ENCODE measurements around the gene PRPF38B. TPM values are rescaled to one million over a fixed set of nuclear protein-coding genes. Genes with fewer than 3 reads are reported as not detected.
"Not testable (repeated sequence)": the region's sequence is repeated elsewhere in the genome, so short reads cannot be mapped to it uniquely, and the experiment has no call there.

PRPF38B gene
- total and polyA plus RNA-seq, 9 of the 15 experiments (the other 6 are each of a cell fraction or from before 2014, with no cell fraction given), result 25.3 to 85.5 (median 66.4) TPM

DNA sequence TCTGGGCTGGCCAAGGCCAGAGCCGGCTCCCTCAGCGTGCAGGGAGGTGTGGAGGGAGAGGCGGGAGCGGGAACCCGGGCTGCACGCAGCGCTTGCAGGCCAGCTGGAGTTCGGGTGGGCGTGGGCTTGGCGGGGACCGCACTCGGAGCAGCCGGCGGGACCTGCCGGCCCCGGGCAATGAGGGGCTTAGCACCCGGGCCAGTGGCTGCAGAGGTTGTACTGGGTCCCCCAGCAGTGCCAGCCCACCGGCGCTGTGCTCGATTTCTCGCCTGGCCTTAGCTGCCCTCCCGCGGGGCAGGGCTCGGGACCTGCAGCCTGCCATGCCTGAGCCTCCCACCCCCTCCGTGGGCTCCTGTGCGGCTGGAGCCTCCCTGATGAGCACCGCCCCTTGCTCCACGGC lies 24.7 kb upstream of the PRPF38B start:
- FAIRE-seq; H3K36me3 ChIP-seq (ENCODE audit: control insufficient read depth, insufficient read depth, low read length); H3K27me3 ChIP-seq (ENCODE audit: control insufficient read depth in 2 of 2, insufficient read depth in 2 of 2, low read length in 2 of 2); DNase-seq (ENCODE audit: extremely low read depth in 1 of 4, low spot score in 3 of 4); intact Hi-C loops (cut with micrococcal nuclease); H3K9me1 ChIP-seq (ENCODE audit: control insufficient read depth, insufficient read depth, low read length); ATAC-seq; H3K79me2 ChIP-seq (ENCODE audit: control insufficient read depth, insufficient read depth, low read length); H3K9ac ChIP-seq (ENCODE audit: insufficient read depth in 1 of 2, low read depth in 2 of 2, low read length in 2 of 2); H3K4me1 ChIP-seq (replicated peaks in 1 of 2; ENCODE audit: control insufficient read depth in 2 of 2, insufficient read depth in 2 of 2, low read length in 2 of 2); H3K9me3 ChIP-seq (replicated peaks; ENCODE audit: control insufficient read depth, insufficient read depth, low read depth, low read length); H3K27ac ChIP-seq (ENCODE audit: extremely low read depth, low read depth, low read length); H3K4me3 ChIP-seq; BruUV-seq (replicated peaks); H4K20me1 ChIP-seq (replicated peaks; ENCODE audit: control insufficient read depth, insufficient read depth, low read length); in situ Hi-C loops (cut with MboI); H2AFZ ChIP-seq (ENCODE audit: low read depth, low read length); H3K4me2 ChIP-seq (ENCODE audit: insufficient read depth, low read length); CTCF ChIA-PET (ENCODE audit: low intra/inter-chr PET ratio): not testable (repeated sequence)
- WGBS (ENCODE audit: insufficient coverage, low coverage, missing lambda C conversion rate), result 93% methylated on average over 12 of the region's 28 CpGs
- POLR2A ChIA-PET, result interaction anchor here (0.5 to 0.6 kb wide), 3 partner anchors 36 to 75 kb away, joined by 3 to 4 read pairs (median 3); no protein-coding TSS in a partner anchor

DNA sequence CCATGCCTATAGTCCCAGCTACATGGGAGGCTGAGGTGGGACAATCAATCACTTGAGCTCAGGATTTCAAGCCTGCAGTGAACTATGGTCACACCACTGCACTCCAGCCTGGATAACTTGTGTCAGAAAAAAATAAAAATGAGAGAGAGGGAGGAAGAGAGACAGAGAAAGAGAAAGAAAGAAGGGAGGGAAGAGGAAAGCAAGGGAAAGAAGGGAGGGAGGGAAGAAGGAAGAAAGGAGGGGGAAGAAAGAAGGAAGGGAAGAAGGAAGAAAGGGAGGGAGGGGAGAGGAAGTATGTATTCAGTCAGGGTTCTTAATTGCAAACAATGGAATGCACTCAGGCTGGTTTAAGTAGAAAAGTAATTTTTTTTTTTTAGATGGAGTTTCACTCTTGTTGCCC lies 23.3 kb upstream of the PRPF38B start:
- DNase-seq (ENCODE audit: extremely low read depth in 1 of 4, low spot score in 3 of 4) (no peak), ATAC-seq (no peak), FAIRE-seq (no peak)
- no peak overlapping the region for H3K4me3 ChIP-seq
- no peak overlapping the region for H3K9ac ChIP-seq (ENCODE audit: insufficient read depth in 1 of 2, low read depth in 2 of 2, low read length in 2 of 2)
- no peaks in the 10 kb centered on the region for H3K4me1 ChIP-seq (replicated peaks in 1 of 2; ENCODE audit: control insufficient read depth in 2 of 2, insufficient read depth in 2 of 2, low read length in 2 of 2)
- H2AFZ ChIP-seq (ENCODE audit: low read depth, low read length), result no peak overlapping the region
- H3K27me3 ChIP-seq (ENCODE audit: control insufficient read depth in 2 of 2, insufficient read depth in 2 of 2, low read length in 2 of 2), result no peaks in the 10 kb centered on the region
- no peaks in the 10 kb centered on the region for H3K79me2 ChIP-seq (ENCODE audit: control insufficient read depth, insufficient read depth, low read length)
- no peaks in the 10 kb centered on the region for H3K9me1 ChIP-seq (ENCODE audit: control insufficient read depth, insufficient read depth, low read length)
- no peak overlapping the region for H3K27ac ChIP-seq (ENCODE audit: extremely low read depth, low read depth, low read length)
- ChIA-PET POLR2A (interaction anchor here (1.7 kb wide), 1 partner anchor 108 kb away, joined by 4 read pairs; the partner anchor contains the start of gene EEIG2), CTCF (ENCODE audit: low intra/inter-chr PET ratio) (no interaction called here)
- no peak overlapping the region for H3K4me2 ChIP-seq (ENCODE audit: insufficient read depth, low read length)
- BruUV-seq (replicated peaks), result no TSS peak
- TF ChIP-seq LARP7 (IDR thresholded peaks at IDR 0.05) (peak; percentile 67; the same call in 1 of the 2 replicates), MCM7 (IDR thresholded peaks at IDR 0.05) (0 out of 4 replicates have a peak, but pooled peaks of 1 of the 2 experiments have one; percentile 53), ZNF512 (tag; IDR thresholded peaks at IDR 0.05) (peak; percentile 80; the same call in 1 of the 2 replicates), EHMT2 (IDR thresholded peaks at IDR 0.05) (0 out of 2 replicates have a peak, but pooled peaks have one; percentile 15), TCF7 (IDR thresholded peaks at IDR 0.05; ENCODE audit: borderline replicate concordance) (no peak), HLTF (IDR thresholded peaks at IDR 0.05) (0 out of 2 replicates have a peak, but pooled peaks have one; percentile 43)
- TF ChIP-seq, protein P1, sequence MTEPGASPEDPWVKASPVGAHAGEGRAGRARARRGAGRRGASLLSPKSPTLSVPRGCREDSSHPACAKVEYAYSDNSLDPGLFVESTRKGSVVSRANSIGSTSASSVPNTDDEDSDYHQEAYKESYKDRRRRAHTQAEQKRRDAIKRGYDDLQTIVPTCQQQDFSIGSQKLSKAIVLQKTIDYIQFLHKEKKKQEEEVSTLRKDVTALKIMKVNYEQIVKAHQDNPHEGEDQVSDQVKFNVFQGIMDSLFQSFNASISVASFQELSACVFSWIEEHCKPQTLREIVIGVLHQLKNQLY (CRISPR knock-in tag; conservative IDR thresholded peaks at IDR 0.05), result no peak
- TF ChIP-seq, protein P2, sequence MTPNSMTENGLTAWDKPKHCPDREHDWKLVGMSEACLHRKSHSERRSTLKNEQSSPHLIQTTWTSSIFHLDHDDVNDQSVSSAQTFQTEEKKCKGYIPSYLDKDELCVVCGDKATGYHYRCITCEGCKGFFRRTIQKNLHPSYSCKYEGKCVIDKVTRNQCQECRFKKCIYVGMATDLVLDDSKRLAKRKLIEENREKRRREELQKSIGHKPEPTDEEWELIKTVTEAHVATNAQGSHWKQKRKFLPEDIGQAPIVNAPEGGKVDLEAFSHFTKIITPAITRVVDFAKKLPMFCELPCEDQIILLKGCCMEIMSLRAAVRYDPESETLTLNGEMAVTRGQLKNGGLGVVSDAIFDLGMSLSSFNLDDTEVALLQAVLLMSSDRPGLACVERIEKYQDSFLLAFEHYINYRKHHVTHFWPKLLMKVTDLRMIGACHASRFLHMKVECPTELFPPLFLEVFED (CRISPR knock-in tag; conservative IDR thresholded peaks at IDR 0.05), result 0 out of 2 replicates have a peak, but pooled peaks have one; percentile 23
- intact Hi-C loops (cut with micrococcal nuclease) (no loop called here), in situ Hi-C loops (cut with MboI) (no loop called here)
- no peaks in the 10 kb centered on the region for H3K9me3 ChIP-seq (replicated peaks; ENCODE audit: control insufficient read depth, insufficient read depth, low read depth, low read length)
- H4K20me1 ChIP-seq (replicated peaks; ENCODE audit: control insufficient read depth, insufficient read depth, low read length), result no peaks in the 10 kb centered on the region
- no peaks in the 10 kb centered on the region for H3K36me3 ChIP-seq (ENCODE audit: control insufficient read depth, insufficient read depth, low read length)

Data from K562 (cell line).